Astrocyte of the cerebellum (primary cell): ENCODE data around the gene LBP.
A peak's percentile ranks its signal among the peaks of the same experiment; 100 is the strongest.

ENCODE experiments used
- DNase-seq: peaks from one replicate; pipeline ENCODE4 v3.0.0-alpha.2; 2011; ENCODE audit warnings: low read depth
- H3K4me3 ChIP-seq: 2 replicates; pipeline ENCODE4 v1.5.1; 2011; ENCODE audit warnings: mild to moderate bottlenecking, low read depth, low read length, moderate library complexity
- CTCF ChIP-seq: IDR thresholded peaks from 2 replicates; pipeline ENCODE4 v1.5.1; 2012; ENCODE audit warnings: low read length, low read depth, moderate library complexity, mild to moderate bottlenecking; ENCODE audit errors: missing control alignments
- in situ Hi-C: cut with HindIII; loops from 2 replicates; pipeline ENCODE4 v1.10.0; 2017; ENCODE audit warnings: low sequenced_read_pairs

The LBP gene

GRCh38 chr20:38302786-38303185 lies 43.5 kb upstream of the LBP start:
- TF ChIP-seq CTCF: no peak
- no peak for DNase-seq
- in situ Hi-C loops: no loop called here
- no peak overlapping the region for H3K4me3 ChIP-seq

GRCh38 chr20:38303908-38304379 lies 42.3 kb upstream of the LBP start, which contains the start of gene BPI:
BPI (plus strand) TSS chr20:38304156; CDS start chr20:38304224, 68 bp downstream.
- H3K4me3 ChIP-seq: no peak within 1 kb of the TSS
- in situ Hi-C loops: no loop called here
- no peak for TF ChIP-seq CTCF
- DNase-seq: peak; percentile 59

- in situ Hi-C loops: no loop called here
- no peak overlapping the region for H3K4me3 ChIP-seq
- peak; percentile 43 for TF ChIP-seq CTCF
- no peak for DNase-seq
Measured at GRCh38 chr20:38304845-38305447, 41.3 kb upstream of the LBP start.

GRCh38 chr20:38305541-38305940 lies 40.7 kb upstream of the LBP start:
- no peak for TF ChIP-seq CTCF
- no peak for DNase-seq
- no peak overlapping the region for H3K4me3 ChIP-seq
- in situ Hi-C loops: no loop called here

DNA sequence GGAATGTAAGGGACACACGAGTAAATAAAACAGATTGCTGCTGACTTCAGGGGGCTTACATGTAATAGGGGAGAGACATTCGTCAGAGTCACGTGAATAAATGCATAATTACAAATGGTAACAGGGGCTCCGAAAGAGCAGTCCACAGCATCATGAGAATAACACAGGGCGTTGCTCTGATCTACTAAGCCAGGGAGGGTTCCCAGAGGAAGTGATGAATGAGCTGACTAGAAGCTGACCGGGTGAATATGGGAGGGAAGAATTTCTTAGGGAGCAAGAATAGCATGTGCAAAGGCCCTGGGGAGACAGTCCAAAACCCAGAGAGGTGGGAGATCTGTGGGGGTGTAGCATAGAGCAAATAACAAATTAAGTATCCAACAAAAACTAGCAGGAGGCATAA lies 39.9 kb upstream of the LBP start:
- in situ Hi-C loops: no loop called here

GRCh38 chr20:38307371-38308046 lies 38.8 kb upstream of the LBP start:
- no peak overlapping the region for H3K4me3 ChIP-seq
- DNase-seq: no peak
- TF ChIP-seq CTCF: no peak
- in situ Hi-C loops: no loop called here

More for the DNA sequence above, 39.9 kb upstream of the LBP start:
- H3K4me3 ChIP-seq: no peak overlapping the region
- TF ChIP-seq CTCF: no peak
- DNase-seq: no peak
